ENCODE data around the gene GDF2.

GDF2 gene

GRCh38 chr10:47339186-47339735, 17.0 kb downstream of the GDF2 start:
- TF ChIP-seq CTCF (IDR thresholded peaks at IDR 0.05; ENCODE audit: control insufficient read depth, insufficient read depth, low read depth, low read length, missing control alignments), result no peak
- no peak for DNase-seq (ENCODE audit: low read depth)
- H3K4me3 ChIP-seq (ENCODE audit: control insufficient read depth, low read depth, low read length), result no peak overlapping the region

- no peak for TF ChIP-seq CTCF (IDR thresholded peaks at IDR 0.05; ENCODE audit: control insufficient read depth, insufficient read depth, low read depth, low read length, missing control alignments)
- no peak for DNase-seq (ENCODE audit: low read depth)
- no peak overlapping the region for H3K4me3 ChIP-seq (ENCODE audit: control insufficient read depth, low read depth, low read length)
Observed at GRCh38 chr10:47339759-47340607, 17.7 kb downstream of the GDF2 start.

- peak; percentile 96 for TF ChIP-seq CTCF (IDR thresholded peaks at IDR 0.05; ENCODE audit: control insufficient read depth, insufficient read depth, low read depth, low read length, missing control alignments)
- no peak overlapping the region for H3K4me3 ChIP-seq (ENCODE audit: control insufficient read depth, low read depth, low read length)
- no peak for DNase-seq (ENCODE audit: low read depth)
Observed at GRCh38 chr10:47340608-47341170, 18.4 kb downstream of the GDF2 start.

- TF ChIP-seq CTCF (IDR thresholded peaks at IDR 0.05; ENCODE audit: control insufficient read depth, insufficient read depth, low read depth, low read length, missing control alignments), result no peak
- DNase-seq (ENCODE audit: low read depth), result no peak
Observed at GRCh38 chr10:47344996-47345870, 23.0 kb downstream of the GDF2 start.

GRCh38 chr10:47346581-47347302, 24.5 kb downstream of the GDF2 start:
- DNase-seq (ENCODE audit: low read depth), result no peak
- no peak overlapping the region for H3K4me3 ChIP-seq (ENCODE audit: control insufficient read depth, low read depth, low read length)
- TF ChIP-seq CTCF (IDR thresholded peaks at IDR 0.05; ENCODE audit: control insufficient read depth, insufficient read depth, low read depth, low read length, missing control alignments), result no peak

More at GRCh38 chr10:47344996-47345870, 23.0 kb downstream of the GDF2 start:
- no peak overlapping the region for H3K4me3 ChIP-seq (ENCODE audit: control insufficient read depth, low read depth, low read length)

GRCh38 chr10:47347303-47347675, 25.0 kb downstream of the GDF2 start:
- no peak for DNase-seq (ENCODE audit: low read depth)
- H3K4me3 ChIP-seq (ENCODE audit: control insufficient read depth, low read depth, low read length), result no peak overlapping the region
- no peak for TF ChIP-seq CTCF (IDR thresholded peaks at IDR 0.05; ENCODE audit: control insufficient read depth, insufficient read depth, low read depth, low read length, missing control alignments)

Data from AG09309 (cell line).